GM19351 (cell line): Measurements from ENCODE around the gene ZMYND19.
"Not testable (repeated sequence)": the region's sequence is repeated elsewhere in the genome, so short reads cannot be mapped to it uniquely, and the experiment has no call there.

Experiments used
- ATAC-seq: cut with Tn5 transposase; IDR thresholded peaks from one replicate; pipeline ENCODE4 v1.9.1; 2021; ENCODE audit warnings: mild to moderate bottlenecking, moderate library complexity; ENCODE audit not compliant: unreplicated experiment

Gene ZMYND19

DNA sequence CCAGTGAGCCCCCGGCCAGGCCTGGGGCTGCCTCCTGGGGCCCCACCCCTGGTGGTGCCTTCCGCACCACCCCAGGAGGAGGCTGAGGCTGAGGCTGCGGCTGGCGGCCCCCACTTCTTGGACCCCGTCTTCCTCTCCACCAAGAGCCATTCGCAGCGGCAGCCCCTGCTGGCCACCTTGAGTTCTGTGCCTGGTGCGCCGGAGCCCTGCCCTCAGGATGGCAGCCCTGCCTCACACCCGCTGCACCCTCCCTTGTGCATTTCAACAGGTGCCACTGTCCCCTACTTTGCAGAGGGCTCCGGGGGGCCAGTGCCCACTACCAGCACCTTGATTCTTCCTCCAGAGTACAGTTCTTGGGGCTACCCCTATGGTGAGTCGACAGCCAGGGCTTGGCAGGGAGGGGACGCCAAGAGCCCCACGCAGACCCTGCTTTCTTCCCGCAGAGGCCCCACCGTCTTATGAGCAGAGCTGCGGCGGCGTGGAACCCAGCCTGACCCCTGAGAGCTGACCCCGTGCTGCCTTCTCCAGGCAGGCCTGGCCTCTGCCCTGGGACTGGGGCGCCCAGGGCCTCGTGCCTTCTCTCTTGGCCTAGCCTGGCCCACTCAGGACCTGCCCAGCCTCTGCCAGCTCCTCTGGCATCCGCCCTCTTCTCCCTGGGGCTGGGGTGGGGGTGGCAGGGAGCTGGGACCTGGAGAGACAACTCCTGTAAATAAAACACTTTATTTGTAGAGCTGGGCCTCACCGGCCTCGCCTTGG is 24.5 kb upstream of the ZMYND19 start:
- ATAC-seq, result no peak

DNA sequence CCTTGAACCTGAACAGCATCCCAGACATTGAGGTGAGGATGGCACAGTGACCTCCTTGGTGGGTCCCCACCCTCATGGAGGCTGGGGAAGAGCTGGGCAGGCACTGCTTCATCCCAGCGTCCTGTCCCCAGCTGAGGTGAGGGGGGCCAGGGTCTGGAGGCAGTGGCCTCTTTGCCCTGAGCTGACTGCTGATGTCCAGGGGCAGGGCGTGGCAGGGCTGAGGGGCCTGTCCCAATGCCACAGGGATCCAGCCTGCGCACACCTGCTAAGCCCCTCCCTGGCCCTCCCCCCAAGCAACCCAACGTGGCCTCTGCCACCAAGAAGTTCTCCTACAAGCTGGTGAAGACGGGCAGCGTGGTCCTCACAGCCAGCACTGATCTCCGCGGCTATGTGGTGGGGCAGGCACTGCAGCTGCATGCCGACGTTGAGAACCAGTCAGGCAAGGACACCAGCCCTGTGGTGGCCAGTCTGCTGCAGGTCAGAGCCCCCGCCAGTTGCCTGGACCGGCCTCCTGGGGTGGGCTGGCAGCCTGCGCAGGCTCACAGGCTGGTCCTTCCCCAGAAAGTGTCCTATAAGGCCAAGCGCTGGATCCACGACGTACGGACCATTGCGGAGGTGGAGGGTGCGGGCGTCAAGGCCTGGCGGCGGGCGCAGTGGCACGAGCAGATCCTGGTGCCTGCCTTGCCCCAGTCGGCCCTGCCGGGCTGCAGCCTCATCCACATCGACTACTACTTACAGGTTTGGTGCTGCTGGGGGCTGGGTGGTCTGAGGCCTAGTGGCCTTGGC is 23.6 kb upstream of the ZMYND19 start:
- ATAC-seq, result no peak

DNA sequence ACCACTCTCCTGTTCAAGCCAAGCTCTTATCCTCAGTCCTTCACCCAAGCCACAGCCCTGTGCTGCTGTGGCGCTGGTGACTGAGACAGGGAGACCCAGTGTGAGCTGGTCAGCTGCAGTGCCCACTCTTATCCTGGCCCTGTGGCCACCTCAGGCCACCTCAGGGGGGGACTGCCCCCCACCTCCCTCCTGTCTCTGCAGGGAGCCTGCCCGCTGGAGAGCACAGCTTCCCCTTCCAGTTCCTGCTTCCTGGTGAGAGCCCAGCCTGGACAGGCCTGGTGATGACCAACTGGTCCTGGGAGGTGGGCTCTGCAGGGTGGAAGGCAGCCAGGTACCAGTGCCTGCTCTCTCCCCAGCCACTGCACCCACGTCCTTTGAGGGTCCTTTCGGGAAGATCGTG is 22.9 kb upstream of the ZMYND19 start:
- no peak for ATAC-seq

DNA sequence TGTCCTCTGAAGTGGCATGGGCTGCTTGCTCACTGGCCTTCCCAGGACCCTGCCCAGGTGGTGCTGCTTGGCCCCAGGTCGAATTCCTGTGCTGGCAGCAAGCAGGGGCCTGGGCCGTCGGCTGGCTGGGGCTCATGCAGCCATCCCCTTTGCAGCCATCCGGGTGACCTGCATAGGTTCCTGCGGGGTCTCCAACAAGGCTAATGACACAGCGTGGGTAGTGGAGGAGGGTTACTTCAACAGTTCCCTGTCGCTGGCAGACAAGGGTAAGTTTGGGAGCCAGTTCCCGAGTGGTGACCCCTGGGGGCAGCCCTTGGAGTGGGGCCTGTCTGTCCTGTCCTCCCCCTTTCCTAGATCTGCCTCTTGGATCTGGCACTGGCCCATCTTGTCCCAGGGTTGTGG is 22.4 kb upstream of the ZMYND19 start:
- no peak for ATAC-seq

DNA sequence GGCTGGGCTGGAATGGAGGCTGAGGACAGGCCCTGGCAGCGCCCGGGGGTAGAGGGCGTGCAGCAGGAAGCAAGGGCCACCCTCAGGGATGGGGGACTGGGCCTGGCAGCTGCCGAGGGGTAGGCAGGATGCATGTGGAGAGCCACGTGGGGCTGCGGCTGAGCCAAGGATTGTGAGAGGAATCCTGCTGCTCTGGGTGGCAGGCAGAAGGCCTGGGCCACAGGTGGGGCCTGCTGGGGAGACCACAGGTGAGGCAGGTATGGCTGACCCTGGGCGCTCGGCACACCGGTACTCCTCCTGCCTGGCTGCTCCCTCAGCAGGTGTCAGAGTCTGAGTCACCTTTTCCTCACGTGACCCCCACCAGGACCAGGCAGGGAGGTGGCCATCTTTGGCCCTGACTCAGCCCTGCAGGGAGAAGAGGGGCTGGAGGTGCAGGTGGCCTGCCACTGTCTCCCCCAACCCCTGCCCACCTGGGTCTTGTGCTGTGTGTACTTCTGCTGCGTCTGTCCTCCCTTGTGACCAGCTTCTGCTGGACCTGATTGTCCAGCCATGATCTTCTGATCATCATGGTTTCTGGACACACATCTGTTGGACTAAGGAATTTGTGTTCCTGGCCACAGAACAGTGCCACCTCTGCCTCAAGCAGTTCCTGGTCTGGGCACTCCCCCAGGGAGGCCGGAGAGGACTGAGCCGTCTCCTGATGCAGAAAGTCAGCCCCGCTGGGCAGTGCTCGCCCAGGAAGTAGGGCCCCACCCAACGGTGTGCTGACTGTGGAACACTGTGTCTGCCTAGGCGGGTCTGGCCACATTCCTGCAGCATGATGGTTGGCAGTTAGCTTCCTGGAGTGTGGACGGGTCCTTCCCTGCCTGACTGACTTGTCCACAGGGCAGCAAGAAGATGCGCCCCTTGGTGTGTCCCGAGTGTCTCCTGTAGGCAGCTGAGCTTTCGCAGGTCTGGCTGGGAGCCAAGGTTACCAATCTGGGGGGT is 21.6 kb upstream of the ZMYND19 start:
- ATAC-seq, result no peak

DNA sequence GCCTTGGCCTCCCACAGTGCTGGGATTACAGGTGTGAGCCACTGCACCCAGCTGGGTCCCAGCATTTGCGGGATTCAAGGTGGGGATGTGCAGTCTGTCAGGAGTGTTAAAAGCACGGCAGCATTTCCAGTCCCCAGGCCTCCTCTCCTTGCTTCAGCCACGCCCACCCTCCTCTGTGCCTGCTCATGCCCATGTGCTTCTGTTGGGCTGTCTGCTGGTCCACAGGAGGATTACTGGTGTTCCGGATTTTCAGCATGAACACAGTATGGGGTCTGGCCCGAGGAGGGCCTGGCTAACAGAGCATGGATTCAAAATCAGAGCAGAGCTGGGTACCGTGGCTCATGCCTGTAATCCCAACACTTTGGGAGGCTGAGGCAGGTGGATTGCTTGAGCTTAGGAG is 20.6 kb upstream of the ZMYND19 start:
- ATAC-seq, result no peak

DNA sequence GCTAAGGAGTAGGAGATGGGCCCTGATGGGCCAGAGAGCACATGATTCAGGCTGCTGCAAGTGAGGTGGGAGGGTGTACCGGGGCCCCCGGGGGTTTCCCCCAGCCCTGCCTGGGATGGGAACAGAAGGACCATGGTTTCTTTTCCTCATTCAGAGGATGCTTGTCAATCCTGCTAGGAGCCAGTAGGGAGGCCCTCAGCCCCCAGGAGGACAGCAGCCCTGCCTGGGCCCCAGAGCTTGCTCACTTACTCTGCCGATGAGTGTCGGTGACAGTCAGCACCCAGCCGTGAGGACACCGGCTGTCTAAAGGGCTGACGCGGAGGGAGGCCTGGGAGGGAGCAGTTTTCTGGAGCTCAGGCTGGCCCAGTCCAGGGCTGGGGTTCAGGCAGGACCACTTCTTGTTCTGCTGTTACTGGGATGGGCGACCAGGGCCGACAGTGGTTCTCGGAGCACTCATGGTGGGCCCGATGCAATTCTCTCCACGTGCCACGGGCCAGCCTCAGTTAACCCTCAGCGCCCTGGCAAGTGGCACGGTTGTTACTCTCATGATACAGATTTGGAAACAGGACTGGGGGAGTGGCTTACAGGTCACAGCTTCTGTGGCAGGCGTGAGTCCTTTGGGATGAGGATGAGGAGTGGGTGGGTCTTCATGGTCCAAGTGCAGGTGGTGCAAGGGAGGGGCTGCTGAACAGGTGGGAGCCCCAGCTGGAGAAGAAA is 17.0 kb upstream of the ZMYND19 start:
- no peak for ATAC-seq

DNA sequence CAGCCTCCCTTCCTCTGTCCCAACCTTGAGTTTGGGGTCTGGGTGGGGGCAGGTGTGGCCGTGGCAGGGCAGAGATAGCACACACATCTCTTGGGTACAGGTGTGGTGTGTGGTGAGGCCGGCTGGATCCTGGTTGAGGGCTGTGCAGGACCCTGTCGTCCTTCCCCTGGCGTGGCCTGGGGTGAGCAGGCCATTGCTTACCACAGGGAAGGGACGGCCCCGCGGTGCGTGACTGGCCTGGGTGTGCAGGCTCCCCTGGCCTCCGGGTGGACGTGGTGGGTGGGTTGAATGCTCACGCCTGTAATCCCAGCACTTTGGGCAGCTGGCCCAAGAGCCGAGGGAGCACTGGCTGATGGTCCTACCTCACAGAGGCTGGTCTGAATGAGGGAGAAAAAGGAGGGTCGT is 16.4 kb upstream of the ZMYND19 start:
- ATAC-seq, result no peak

DNA sequence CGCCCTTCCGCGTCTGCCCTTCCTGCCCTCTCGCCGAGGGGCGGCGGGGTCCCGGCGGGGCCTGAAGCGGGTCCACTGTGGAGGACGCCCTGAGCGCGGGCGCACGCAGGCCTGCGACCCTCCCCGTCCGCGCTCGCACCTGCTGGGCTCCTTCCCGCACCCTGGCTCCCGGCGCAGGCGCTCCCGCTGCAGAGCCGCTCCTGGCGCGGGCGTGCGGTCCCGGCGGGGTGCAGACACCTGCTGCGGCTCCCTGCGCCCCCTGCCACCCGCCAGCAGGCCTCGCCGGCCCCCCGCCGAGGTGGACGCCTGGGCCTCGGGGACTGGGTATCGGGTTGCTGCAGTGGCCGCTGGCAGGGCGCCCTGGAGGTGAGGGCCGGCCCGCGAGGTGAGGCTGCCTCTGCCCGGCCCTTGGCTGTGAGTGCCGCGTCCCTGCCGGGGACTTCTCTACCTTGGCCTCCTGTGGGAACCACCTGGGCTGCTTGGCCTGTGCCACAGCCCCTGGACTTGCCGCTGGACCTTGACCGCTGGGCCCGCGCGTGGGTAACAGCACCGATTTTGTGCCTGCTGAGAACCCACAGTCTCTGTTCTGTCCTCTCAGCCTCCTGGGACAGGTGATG is 15.8 kb upstream of the ZMYND19 start:
- ATAC-seq, result peak; percentile 16

DNA sequence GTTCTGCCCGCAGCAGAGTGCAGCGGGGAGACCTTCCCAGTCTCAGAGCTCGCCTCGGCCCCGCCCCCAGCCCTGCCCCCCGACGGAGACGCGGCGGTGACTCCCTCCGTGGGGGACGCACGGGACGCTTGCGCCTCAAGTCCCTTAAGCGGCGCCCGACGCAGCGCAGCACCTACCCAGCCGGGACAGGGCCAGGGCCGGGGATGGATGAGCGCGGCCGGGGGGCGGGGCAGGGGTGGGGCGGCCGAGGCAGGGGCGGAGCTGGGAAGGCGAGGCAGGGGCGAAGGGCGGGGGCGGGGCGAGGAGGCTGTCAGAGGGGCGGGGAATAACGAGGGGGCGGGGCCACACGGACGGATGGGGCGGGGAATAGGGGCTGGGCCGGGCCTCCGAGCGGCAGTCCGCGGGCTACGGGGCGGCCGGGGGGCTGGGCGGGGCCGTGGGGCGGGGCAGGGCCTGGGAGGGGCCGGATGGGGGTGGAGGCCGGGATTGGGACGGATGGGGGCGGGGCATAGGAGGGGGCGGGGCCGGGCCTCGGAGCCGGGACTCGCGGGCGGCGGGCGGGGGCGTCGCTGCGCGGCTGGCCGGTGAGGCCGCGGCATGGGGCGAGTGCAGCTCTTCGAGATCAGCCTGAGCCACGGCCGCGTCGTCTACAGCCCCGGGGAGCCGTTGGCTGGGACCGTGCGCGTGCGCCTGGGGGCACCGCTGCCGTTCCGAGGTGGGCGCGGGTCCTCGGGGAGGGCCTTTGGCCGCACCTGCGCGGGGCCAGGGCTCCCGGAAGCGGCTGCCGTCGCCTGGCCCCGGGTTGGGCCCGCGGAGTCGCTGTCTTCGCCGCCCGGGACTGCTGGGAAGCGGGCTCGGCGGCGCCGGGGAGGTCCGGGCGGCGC is 15.1 kb upstream of the ZMYND19 start, which contains the start of gene ARRDC1:
ARRDC1 (plus strand) TSS at position 566 of the 884 bp plus-strand sequence; CDS start at position 598, 32 bp downstream.
- ATAC-seq, result peak; percentile 76

DNA sequence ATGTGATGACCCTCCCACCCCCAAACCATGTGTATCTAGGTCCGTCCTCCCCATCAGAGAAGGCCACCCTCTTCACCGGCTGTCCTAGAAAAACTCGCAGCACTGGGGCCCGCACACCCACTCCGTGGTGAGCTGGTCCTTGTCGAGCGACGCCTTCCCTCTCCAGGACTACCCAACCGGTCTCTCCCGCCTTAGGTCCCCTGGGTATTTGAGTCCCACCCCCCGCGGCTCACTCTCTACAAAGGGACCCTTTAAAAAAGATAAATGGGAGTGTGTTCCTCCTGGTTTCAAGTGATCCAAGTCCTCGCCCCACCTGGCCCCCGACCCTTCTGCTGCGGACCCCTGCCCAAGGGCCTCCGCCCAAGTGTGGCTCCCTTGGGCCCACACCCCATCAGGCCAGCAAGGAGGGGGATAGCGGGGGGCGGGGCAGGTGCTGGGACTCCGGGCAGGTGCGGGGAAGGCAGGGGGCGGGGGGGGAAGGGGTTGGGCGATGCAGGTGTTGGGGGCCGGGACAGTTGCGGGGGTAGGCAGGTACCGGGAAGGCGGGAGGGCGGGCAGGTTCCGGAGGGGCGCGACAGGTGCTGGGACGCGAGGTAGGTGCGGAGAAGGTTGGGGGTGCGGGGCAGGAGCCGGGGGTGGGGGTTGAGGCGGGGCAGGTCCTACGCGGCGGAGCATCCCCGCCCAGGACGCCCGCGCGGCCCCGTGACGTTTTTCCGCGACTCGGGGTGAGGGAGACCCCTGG is 14.2 kb upstream of the ZMYND19 start:
- no peak for ATAC-seq

DNA sequence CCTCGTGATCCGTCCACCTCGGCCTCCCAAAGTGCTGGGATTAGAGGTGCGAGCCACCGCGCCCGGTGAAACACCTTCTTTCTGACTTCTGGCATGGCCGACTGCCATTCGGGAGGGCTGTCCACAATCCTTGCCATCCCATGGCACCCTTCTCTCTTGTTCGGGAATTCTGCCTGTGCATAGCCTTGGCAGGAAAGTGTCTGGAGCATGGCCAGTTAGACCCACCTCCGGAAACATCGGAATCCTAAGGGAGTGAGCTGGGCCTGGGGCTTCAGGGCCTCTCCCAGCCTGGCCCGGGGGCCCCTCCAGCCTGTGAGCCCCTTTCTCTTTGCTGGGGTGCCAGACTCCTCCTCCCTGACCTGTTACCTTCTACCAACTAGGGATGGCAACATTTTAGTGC is 13.6 kb upstream of the ZMYND19 start:
- ATAC-seq, result no peak

DNA sequence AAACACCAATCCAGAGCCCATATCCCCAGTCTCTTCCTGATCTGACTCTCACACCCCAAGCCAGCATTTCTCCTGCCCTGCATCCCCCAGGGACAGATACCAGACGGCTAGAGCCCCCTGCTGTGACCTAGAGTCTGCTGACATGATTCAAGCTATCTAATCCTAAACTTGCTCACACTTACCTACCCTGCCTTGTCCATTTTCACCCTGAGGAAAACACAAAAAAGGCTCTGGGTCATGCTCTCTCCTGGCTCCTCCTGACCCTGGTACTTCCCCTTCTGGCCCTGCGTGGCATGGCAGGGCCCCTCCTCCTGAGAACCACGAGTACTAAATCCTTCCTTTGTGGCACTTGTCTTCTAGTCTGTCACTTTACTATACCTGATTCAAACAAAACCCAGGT is 12.3 kb upstream of the ZMYND19 start:
- ATAC-seq, result no peak

DNA sequence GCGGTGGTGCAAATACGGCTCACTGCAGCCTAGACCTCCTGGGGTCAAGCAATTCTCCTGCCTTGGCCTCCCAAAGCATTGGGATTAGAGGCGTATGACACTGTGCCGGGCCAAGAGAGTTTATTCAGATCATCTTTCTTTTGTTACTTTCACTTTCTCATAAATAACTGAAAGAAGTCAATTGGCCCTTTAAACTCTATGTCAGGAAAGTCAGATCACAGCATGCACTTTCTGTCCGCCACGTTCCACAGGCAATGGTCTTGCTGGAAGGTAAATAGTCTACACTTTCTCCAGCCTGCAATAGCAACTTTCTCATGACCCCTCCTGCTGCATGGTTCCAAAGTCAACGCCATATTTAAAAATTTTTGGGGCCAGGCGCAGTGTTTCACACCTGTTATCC is 8.6 kb upstream of the ZMYND19 start:
- ATAC-seq, result no peak

DNA sequence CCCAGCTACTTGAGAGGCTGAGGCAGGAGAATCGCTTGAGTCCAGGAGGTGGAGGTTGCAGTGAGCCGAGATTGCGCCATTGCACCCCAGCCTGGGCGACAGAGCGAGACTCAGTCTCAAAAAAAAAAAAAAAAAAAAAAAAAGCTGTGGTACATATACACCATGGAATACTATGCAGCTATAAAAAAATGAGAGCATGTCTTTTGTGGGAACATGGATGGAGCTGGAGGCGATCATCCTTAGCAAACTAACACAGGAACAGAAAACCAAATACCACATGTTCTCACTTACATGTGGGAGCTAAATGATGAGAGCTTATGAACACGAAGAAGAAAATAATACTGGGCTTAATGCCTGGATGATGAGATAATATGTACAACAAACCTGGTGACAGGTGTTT is 6.3 kb upstream of the ZMYND19 start:
- ATAC-seq, result not testable (repeated sequence)

DNA sequence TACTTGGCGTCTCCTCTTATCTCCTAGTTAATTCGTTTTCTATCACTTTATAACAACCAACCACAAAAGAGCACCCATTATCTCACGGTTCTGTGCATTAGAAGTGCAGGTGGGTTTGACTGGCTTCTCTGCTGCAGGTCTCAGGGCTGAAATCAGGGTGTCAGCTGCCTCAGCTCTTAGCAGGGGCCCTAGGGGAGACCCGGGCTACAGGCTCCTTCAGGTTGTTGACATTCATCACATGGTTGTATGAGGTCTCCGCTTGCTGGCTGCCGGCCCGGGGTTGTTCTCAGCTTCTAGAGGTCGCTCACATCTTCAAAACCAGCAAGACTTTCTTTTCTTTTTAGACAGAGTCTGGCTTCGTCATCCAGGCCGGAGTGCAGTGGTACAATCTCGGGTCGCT is 2.9 kb upstream of the ZMYND19 start:
- no peak for ATAC-seq

DNA sequence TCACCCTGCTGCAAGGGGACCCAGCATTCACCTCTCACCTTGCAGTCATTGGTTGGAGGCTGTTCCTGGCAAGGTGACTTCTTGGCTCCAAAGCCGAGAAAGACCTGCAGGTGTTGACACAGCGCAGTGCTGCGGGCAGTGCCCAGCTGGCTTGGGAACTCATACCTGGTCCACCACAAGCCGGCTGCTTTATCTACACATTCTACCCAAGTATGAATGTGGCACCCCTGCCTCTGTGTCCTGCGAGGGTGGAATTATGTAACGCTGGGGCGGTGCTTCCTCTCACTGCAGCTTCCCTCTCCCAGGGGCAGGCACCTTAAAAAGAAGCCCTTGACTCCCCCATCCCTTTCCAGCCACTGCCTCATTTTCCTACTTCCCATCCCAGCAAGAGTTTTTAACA is 2.5 kb upstream of the ZMYND19 start:
- ATAC-seq, result no peak

DNA sequence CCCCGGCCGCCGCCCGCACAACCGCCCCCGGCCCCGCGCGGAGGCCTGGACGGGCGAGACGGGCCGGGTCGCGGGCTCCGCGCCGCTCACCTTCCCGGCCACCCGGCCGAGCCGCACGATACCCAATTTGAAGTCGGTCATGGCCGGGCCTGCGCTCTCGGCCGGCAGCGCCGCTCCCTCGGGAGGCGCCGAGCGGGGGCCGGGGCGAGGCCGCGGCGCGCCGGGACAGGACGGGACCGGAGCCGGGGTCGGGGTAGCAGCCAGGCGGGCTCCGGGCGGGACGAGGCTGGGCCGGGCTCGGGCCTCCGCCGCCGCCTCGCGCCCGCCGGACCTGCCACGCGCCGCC is 216 bp downstream of the ZMYND19 start:
- peak; percentile 28 for ATAC-seq
